ENCODE measurements around the gene JAG1.

DNA sequence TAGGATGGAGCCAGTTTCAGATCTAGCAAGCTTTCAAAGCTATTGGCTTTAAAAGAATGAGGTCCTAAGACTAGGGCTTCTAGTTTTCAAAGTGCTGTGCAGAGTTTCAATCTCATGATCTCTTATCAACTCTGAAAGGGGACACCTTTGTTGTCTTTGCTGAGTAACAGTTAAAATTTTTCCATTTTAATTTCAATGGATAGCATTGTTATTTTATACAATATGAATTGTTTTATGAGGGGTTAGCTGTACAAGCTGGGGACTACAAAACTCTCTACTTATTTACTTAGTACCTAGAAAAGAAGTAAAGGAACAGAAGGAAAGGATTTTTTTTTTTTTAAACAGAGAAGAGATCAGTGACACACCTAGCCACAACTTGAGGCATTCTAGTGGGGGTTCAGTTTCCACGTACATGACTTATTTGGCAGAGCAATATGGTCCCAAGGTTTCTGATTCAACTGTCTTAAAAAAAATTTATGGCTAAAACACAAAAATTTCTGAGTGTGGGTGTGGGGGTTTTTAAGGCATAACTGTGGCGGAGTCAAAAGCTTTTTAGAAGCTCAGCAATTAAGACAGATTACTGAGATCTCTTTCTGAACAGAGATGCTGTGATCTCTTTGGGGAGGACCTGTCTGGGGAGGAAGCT lies 46.1 kb upstream of the JAG1 start:
- TF ChIP-seq POLR2A (IDR thresholded peaks at IDR 0.05): no peak
- TF ChIP-seq, protein P1, sequence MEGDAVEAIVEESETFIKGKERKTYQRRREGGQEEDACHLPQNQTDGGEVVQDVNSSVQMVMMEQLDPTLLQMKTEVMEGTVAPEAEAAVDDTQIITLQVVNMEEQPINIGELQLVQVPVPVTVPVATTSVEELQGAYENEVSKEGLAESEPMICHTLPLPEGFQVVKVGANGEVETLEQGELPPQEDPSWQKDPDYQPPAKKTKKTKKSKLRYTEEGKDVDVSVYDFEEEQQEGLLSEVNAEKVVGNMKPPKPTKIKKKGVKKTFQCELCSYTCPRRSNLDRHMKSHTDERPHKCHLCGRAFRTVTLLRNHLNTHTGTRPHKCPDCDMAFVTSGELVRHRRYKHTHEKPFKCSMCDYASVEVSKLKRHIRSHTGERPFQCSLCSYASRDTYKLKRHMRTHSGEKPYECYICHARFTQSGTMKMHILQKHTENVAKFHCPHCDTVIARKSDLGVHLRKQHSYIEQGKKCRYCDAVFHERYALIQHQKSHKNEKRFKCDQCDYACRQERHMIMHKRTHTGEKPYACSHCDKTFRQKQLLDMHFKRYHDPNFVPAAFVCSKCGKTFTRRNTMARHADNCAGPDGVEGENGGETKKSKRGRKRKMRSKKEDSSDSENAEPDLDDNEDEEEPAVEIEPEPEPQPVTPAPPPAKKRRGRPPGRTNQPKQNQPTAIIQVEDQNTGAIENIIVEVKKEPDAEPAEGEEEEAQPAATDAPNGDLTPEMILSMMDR (IDR thresholded peaks at IDR 0.05): no peak

All from testis (tissue), 2 donors.